Lower lobe of right lung (tissue), 2 donors: ENCODE data around the gene ACOT12. TPM values are rescaled to one million over a fixed set of nuclear protein-coding genes. Genes with fewer than 3 reads are reported as not detected.

Experiments used
- ATAC-seq, 2 donors: fragments of 200-7000 bp; cut with Tn5 transposase; one replicate each; pipeline ENCODE4 v1.9.1; 2020 to 2022; ENCODE audit warnings: mild to moderate bottlenecking in 2 of 2, moderate library complexity in 2 of 2
- DNase-seq: peaks from one replicate; pipeline ENCODE4 v3.0.0-alpha.2; 2020
- H3K27ac ChIP-seq: fragments of 200-600 bp; one replicate; pipeline ENCODE4 v1.8.0; 2022
- H3K27me3 ChIP-seq: fragments of 200-600 bp; one replicate; pipeline ENCODE4 v1.8.0; 2022; ENCODE audit warnings: low read depth
- H3K36me3 ChIP-seq: fragments of 200-600 bp; one replicate; pipeline ENCODE4 v1.8.0; 2022; ENCODE audit warnings: mild to moderate bottlenecking
- H3K4me1 ChIP-seq: fragments of 200-600 bp; one replicate; pipeline ENCODE4 v1.8.0; 2022
- H3K4me3 ChIP-seq: fragments of 200-600 bp; one replicate; pipeline ENCODE4 v1.8.0; 2022; ENCODE audit warnings: mild to moderate bottlenecking
- H3K9me3 ChIP-seq: fragments of 200-600 bp; one replicate; pipeline ENCODE4 v1.8.0; 2022
- CTCF ChIP-seq: fragments of 200-600 bp; IDR thresholded peaks from one replicate; pipeline ENCODE4 v1.8.0; 2022; ENCODE audit warnings: antibody characterized with exemption, mild to moderate bottlenecking
- intact Hi-C: fragments of 100-400 bp; cut with DNase I; formaldehyde crosslinking; loops from one replicate; pipeline ENCODE4 v1.11.0; 2022
- total RNA-seq: library from RNA; stranded (reverse); fragmentation: NEBNext Ultra II Directional; extraction: Animal tissue kit (Norgen Biotek cat#: 25700); gene quantifications from one replicate; pipeline ENCODE4 v1.2.1, GENCODE V29; 2021
- donor health status: DM: no; HTN: yes; CAD: no; lungs with severe emphysema.

The ACOT12 gene
- total RNA-seq, 1 donor from 2014 or later: not detected

DNA sequence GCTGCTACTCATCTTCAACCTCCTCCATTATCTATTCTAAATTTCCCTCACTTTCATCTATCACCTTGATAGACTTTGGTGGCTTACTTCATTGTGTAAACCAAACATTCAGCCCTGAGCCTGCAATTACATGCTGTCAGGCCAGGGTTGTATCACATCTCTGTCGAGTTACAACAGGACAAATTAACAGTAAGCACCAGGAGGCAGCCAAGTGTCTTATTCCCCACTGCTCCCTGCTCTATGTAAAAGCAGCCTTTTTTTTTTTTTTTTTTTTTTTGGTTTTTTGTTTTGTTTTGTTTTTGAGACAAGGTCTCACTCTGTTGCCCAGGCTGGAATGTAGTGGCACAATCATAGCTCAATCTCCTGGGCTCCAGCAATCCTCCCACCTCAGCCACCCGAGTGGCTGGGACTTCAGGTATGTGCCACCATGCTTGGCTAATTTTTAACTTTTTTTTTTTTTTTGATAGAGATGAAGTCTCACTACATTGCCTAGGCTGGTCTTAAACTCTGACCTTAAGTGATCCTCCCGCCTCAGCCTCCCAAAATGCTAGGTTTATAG, 107.8 kb downstream of the ACOT12 start:
- Histone ChIP-seq H3K4me1 (no peaks in the 10 kb centered on the region), H3K9me3 (no peaks in the 10 kb centered on the region), H3K27me3 (no peaks in the 10 kb centered on the region), H3K4me3 (no peak overlapping the region), H3K36me3 (no peaks in the 10 kb centered on the region), H3K27ac (no peak overlapping the region)
- DNase-seq (no peak), ATAC-seq (no peak)
- TF ChIP-seq CTCF: no peak
- intact Hi-C loops: no loop called here

DNA sequence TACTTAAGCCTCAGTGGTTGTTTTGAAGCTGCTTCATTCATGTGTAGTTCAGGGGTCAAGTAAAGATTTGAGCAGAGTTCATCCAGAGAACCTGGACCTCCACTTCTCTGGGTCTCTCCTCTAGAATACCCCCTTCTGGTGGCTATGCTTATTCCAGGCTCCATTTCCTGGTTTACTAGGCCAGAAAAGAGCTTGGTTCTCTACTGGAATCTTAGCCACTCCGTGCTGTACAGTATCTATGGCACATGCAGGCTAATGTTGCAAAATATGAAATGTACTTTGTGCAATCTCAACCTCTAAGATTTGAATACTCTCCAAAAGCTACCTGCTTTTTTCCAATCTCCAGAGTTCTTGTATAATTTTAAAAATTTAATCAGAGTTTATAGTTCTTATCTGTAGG, 110.0 kb downstream of the ACOT12 start:
- Histone ChIP-seq H3K4me1 (no peaks in the 10 kb centered on the region), H3K36me3 (no peaks in the 10 kb centered on the region), H3K27ac (no peak overlapping the region), H3K4me3 (no peak overlapping the region), H3K9me3 (no peaks in the 10 kb centered on the region), H3K27me3 (no peaks in the 10 kb centered on the region)
- intact Hi-C loops: no loop called here
- DNase-seq (no peak), ATAC-seq (no peak)
- TF ChIP-seq CTCF: no peak

Other genes starting within 250 kb of the ACOT12 start
- gene CKMT2, start 160.8 kb downstream of the ACOT12 start, total RNA-seq: 1.4 TPM
- gene ZCCHC9, start 92.5 kb downstream of the ACOT12 start, total RNA-seq: 21.7 TPM